Naive thymus-derived CD4-positive, alpha-beta T cell (primary cell): ENCODE data around the gene SCN1B. TPM values are rescaled to one million over a fixed set of nuclear protein-coding genes. Genes with fewer than 3 reads are reported as not detected.
A peak's percentile ranks its signal among the peaks of the same experiment; 100 is the strongest.

Experiments
- ATAC-seq: fragments of 150-1000 bp; cut with Tn5 transposase; 2 replicates; pipeline ENCODE4 v1.10.0; 2021; ENCODE audit warnings: mild to moderate bottlenecking, moderate library complexity
- CTCF ChIA-PET: fragments of 350-600 bp; sonication (Branson Sonifier 250); formaldehyde crosslinking; loops from one replicate; lab custom pipeline; 2021; ENCODE audit warnings: antibody characterized with exemption; lab: Charles Lee
- POLR2A ChIA-PET: fragments of 350-600 bp; sonication (Branson Sonifier 250); formaldehyde crosslinking; loops from one replicate; lab custom pipeline; 2021; ENCODE audit warnings: antibody characterized with exemption, inconsistent platforms; lab: Charles Lee
- DNase-seq, 9 donors: peaks; one replicate each; pipeline versions ENCODE4 v3.0.0 to v3.0.0-alpha.2; 2020 to 2022; ENCODE audit warnings: mixed read lengths in 1 of 9
- H3K27ac ChIP-seq: one replicate; pipeline ENCODE4 v1.7.0; 2013; ENCODE audit warnings: mild to moderate bottlenecking, low read depth, low read length, moderate library complexity
- H3K27me3 ChIP-seq, 2 donors: one replicate each; pipeline ENCODE4 v1.7.0; 2013; ENCODE audit warnings: low read length in 2 of 2, mild to moderate bottlenecking in 2 of 2, moderate library complexity in 2 of 2; ENCODE audit not compliant: control insufficient read depth in 2 of 2, insufficient read depth in 2 of 2
- H3K36me3 ChIP-seq, 3 experiments: 1 replicate in 2 of 3; 2 replicates in 1 of 3; pipeline ENCODE4 v1.7.0; 2013; ENCODE audit warnings: low read length in 3 of 3, mild to moderate bottlenecking in 3 of 3, moderate library complexity in 1 of 3; ENCODE audit not compliant: insufficient read depth in 3 of 3, control insufficient read depth in 2 of 3
- H3K4me1 ChIP-seq, 2 donors: one replicate each; pipeline ENCODE4 v1.7.0; 2013; ENCODE audit warnings: low read length in 2 of 2, mild to moderate bottlenecking in 2 of 2, moderate library complexity in 1 of 2; ENCODE audit not compliant: control insufficient read depth in 2 of 2, insufficient read depth in 2 of 2
- H3K4me3 ChIP-seq: 2 replicates; pipeline ENCODE4 v1.7.0; 2013; ENCODE audit warnings: mild to moderate bottlenecking, low read length
- H3K9me3 ChIP-seq, 3 experiments: 1 replicate in 2 of 3; 2 replicates in 1 of 3; pipeline ENCODE4 v1.7.0; 2013; ENCODE audit warnings: low read length in 3 of 3; ENCODE audit not compliant: control insufficient read depth in 2 of 3
- H3K27ac Mint-ChIP-seq, 9 donors: one replicate each; pipeline ENCODE4 v1.8.0; 2020 to 2022; ENCODE audit warnings: mixed read lengths in 9 of 9, mild to moderate bottlenecking in 8 of 9, moderate library complexity in 5 of 9, inconsistent platforms in 2 of 9
- H3K27me3 Mint-ChIP-seq, 5 donors: one replicate each; pipeline ENCODE4 v1.8.0; 2021 to 2022; ENCODE audit warnings: mixed read lengths in 5 of 5, mild to moderate bottlenecking in 1 of 5
- H3K36me3 Mint-ChIP-seq, 5 donors: one replicate each; pipeline ENCODE4 v1.8.0; 2020 to 2022; ENCODE audit warnings: mixed read lengths in 5 of 5, mild to moderate bottlenecking in 3 of 5, inconsistent platforms in 1 of 5
- H3K4me1 Mint-ChIP-seq, 7 donors: one replicate each; pipeline ENCODE4 v1.8.0; 2020 to 2022; ENCODE audit warnings: mixed read lengths in 7 of 7, mild to moderate bottlenecking in 3 of 7, inconsistent platforms in 1 of 7
- H3K4me3 Mint-ChIP-seq, 10 donors: one replicate each; pipeline ENCODE4 v1.8.0; 2020 to 2022; ENCODE audit warnings: mild to moderate bottlenecking in 10 of 10, mixed read lengths in 10 of 10, moderate library complexity in 6 of 10, inconsistent platforms in 2 of 10
- H3K9me3 Mint-ChIP-seq, 11 donors: one replicate each; pipeline ENCODE4 v1.8.0; 2020 to 2022; ENCODE audit warnings: mixed read lengths in 11 of 11, mild to moderate bottlenecking in 4 of 11, inconsistent platforms in 1 of 11, moderate library complexity in 1 of 11
- intact Hi-C, 2 donors: fragments of 100-400 bp; cut with micrococcal nuclease; formaldehyde crosslinking; loops; one replicate each; pipeline ENCODE4 v1.15.1; 2023
- polyA plus RNA-seq, 2 donors: library from polyadenylated mRNA; unstranded; fragments of 300-500 nt; fragmentation: Illumina TruSeq; gene quantifications; one replicate each; pipeline ENCODE4 v1.2.3, GENCODE V29; 2021
- total RNA-seq, 6 experiments: library from RNA in 5 of 6; stranded (reverse) in 5 of 6; gene quantifications; 1 replicate in 5 of 6; 2 replicates in 1 of 6; pipeline ENCODE4 v1.2.3 and lab custom pipeline; 2021 to 2026

SCN1B gene
- total and polyA plus RNA-seq, 7 experiments from 2014 or later: 0.23 to 1.9 (median 1.6) TPM; not detected in 1

- intact Hi-C loops: loop anchor here (2.0 to 10.0 kb wide), 3 partner anchors 21 to 429 kb away; partner anchors contain the start of genes KRTDAP (in 1 of the 2) and USF2 (in 1 of the 2)
- DNase-seq (no peak), ATAC-seq (no peak)
- peaks cover 0 to 4% (median 0%) of the 10 kb centered on the region in 5 donors for H3K36me3 Mint-ChIP-seq
- ChIA-PET POLR2A (interaction anchor here (2.0 kb wide), 1 partner anchor 76 kb away, joined by 8 read pairs; no protein-coding TSS in a partner anchor), CTCF (interaction anchor here (0.9 to 2.2 kb wide), 9 partner anchors 11 to 146 kb away, joined by 3 to 12 read pairs (median 4); no protein-coding TSS in a partner anchor)
- Histone ChIP-seq H3K27me3 (no peaks in the 10 kb centered on the region), H3K27ac (no peak overlapping the region), H3K4me1 (no peaks in the 10 kb centered on the region), H3K36me3 (no peaks in the 10 kb centered on the region), H3K9me3 (no peaks in the 10 kb centered on the region), H3K4me3 (no peak overlapping the region)
- no peaks in the 10 kb centered on the region for H3K27me3 Mint-ChIP-seq
- H3K4me1 Mint-ChIP-seq: peaks cover 0 to 13% (median 7%) of the 10 kb centered on the region in 7 donors
- H3K4me3 Mint-ChIP-seq: no peak overlapping the region
- H3K9me3 Mint-ChIP-seq: peaks cover 0 to 6% (median 3%) of the 10 kb centered on the region in 11 donors
- no peak overlapping the region for H3K27ac Mint-ChIP-seq
Observed at GRCh38 chr19:35066121-35066520, 35.9 kb downstream of the SCN1B start.

DNA sequence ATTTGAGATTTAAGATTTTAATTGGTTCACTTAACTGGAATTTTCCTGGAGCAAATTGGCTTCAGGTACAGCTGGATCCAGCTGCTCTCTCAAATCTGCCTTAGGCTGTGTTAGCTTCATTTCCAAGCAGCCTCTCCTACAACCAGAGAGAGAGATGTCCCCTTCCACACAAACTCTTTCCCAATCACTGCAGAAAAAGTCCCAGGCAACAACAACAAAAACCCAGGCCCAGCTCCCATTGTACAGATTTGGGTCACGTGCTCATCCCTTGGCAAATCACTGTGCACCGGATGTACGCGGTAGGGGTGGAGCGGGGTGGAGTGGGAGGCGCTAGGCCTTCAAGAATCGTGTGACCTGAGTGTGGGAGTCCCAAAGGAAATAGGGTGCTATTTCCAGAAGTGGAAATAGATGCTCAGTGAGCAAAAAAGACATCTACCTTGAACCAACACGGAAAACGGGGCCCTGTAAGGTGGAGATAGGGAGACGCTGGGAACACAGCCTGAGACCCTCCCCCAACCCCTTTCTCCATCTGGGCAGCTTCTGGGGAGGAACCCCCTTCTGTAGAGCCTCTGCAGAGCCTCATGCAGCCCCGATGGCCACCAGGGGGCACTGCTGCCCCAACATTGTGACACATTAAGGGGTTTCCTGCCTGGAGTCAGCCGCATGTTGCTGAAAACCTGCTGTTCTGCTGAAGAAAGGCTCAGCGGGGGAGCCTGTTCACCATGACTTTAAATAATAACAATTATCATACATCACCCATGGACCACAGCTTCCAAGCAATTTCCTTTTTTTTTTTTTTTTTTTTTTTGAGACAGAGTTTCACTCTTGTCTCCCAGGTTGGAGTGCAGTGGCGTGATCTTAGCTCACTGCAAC is 36.7 kb downstream of the SCN1B start:
- no peak overlapping the region for H3K27ac ChIP-seq
- H3K9me3 ChIP-seq: no peaks in the 10 kb centered on the region
- H3K36me3 ChIP-seq: no peaks in the 10 kb centered on the region
- H3K4me3 ChIP-seq: no peak overlapping the region
- ChIA-PET POLR2A (interaction anchor here (0.6 to 2.0 kb wide), 3 partner anchors 38 to 1148 kb away, joined by 3 to 8 read pairs (median 5); no protein-coding TSS in a partner anchor), CTCF (interaction anchor here (0.9 to 2.2 kb wide), 11 partner anchors 12 to 150 kb away, joined by 3 to 12 read pairs (median 4); no protein-coding TSS in a partner anchor)
- no peaks in the 10 kb centered on the region for H3K27me3 Mint-ChIP-seq
- H3K36me3 Mint-ChIP-seq: peaks cover 0 to 4% (median 0%) of the 10 kb centered on the region in 5 donors
- intact Hi-C loops: loop anchor here (1.0 to 10.0 kb wide), 10 partner anchors 22 to 428 kb away; partner anchors contain the start of genes LGI4 (in 2 of the 2), KRTDAP (in 1 of the 2) and USF2 (in 1 of the 2)
- peaks cover 0 to 6% (median 3%) of the 10 kb centered on the region in 11 donors for H3K9me3 Mint-ChIP-seq
- ATAC-seq: peak; percentile 95
- H3K4me3 Mint-ChIP-seq: peak overlapping the region in 2 of 10 donors; percentile 3 to 24
- H3K27ac Mint-ChIP-seq: peak overlapping the region in 6 of 9 donors; percentile 8 to 80 (median 49)
- no peaks in the 10 kb centered on the region for H3K4me1 ChIP-seq
- peaks cover 0 to 13% (median 7%) of the 10 kb centered on the region in 7 donors for H3K4me1 Mint-ChIP-seq
- DNase-seq: peak; percentile 74 to 91 (median 87)
- no peaks in the 10 kb centered on the region for H3K27me3 ChIP-seq

GRCh38 chr19:35068941-35069634 is 38.8 kb downstream of the SCN1B start:
- Mint-ChIP-seq H3K4me3 (no peak overlapping the region), H3K27ac (no peak overlapping the region), H3K9me3 (peaks cover 0 to 6% (median 3%) of the 10 kb centered on the region in 11 donors), H3K27me3 (no peaks in the 10 kb centered on the region), H3K4me1 (peaks cover 0 to 10% (median 7%) of the 10 kb centered on the region in 7 donors), H3K36me3 (peaks cover 0 to 4% (median 0%) of the 10 kb centered on the region in 5 donors)
- ChIA-PET CTCF (interaction anchor here (0.8 to 1.6 kb wide), 4 partner anchors 18 to 72 kb away, joined by 3 to 6 read pairs (median 4); no protein-coding TSS in a partner anchor), POLR2A (no interaction called here)
- intact Hi-C loops: loop anchor here in 1 of 2 donors (10.0 kb wide), 1 partner anchor 426 kb away; the partner anchor contains the start of gene KRTDAP
- H3K9me3 ChIP-seq: no peaks in the 10 kb centered on the region
- H3K4me1 ChIP-seq: no peaks in the 10 kb centered on the region
- no peak overlapping the region for H3K27ac ChIP-seq
- ATAC-seq: no peak
- H3K27me3 ChIP-seq: no peaks in the 10 kb centered on the region
- H3K36me3 ChIP-seq: no peaks in the 10 kb centered on the region
- H3K4me3 ChIP-seq: no peak overlapping the region
- no peak for DNase-seq

DNA sequence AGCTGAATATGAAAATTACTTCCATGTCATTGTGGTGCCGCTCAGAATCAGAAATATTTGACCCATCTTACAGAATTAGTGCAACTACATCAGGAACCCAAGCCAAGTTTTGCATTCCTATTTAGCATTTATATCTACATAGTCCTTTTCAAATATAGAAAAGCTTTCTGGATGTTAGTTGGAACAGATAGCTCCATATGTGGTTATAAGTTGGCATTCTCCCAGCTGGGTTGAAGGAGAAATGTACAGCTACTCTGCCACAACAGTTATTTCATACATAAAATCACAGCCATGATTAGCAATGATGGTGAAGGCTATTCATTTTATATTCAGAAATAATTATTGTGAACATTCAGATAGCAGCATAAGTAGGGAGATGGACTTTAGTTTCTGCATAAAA is 39.4 kb downstream of the SCN1B start:
- H3K27ac ChIP-seq: no peak overlapping the region
- H3K4me3 ChIP-seq: no peak overlapping the region
- ATAC-seq: no peak
- Mint-ChIP-seq H3K27me3 (no peaks in the 10 kb centered on the region), H3K36me3 (peaks cover 0 to 4% (median 0%) of the 10 kb centered on the region in 5 donors), H3K9me3 (peaks cover 0 to 6% (median 3%) of the 10 kb centered on the region in 11 donors), H3K4me3 (no peak overlapping the region), H3K4me1 (peaks cover 0 to 9% (median 7%) of the 10 kb centered on the region in 7 donors), H3K27ac (peak overlapping the region in 1 of 9 donors; percentile 45)
- no peaks in the 10 kb centered on the region for H3K9me3 ChIP-seq
- POLR2A ChIA-PET: no interaction called here
- CTCF ChIA-PET: interaction anchor here (0.5 to 1.6 kb wide), 5 partner anchors 17 to 288 kb away, joined by 3 to 6 read pairs (median 4); no protein-coding TSS in a partner anchor
- intact Hi-C loops: loop anchor here in 1 of 2 donors (10.0 kb wide), 1 partner anchor 425 kb away; the partner anchor contains the start of gene KRTDAP
- no peaks in the 10 kb centered on the region for H3K27me3 ChIP-seq
- H3K36me3 ChIP-seq: no peaks in the 10 kb centered on the region
- DNase-seq: no peak
- H3K4me1 ChIP-seq: no peaks in the 10 kb centered on the region

- peaks cover 0 to 9% (median 7%) of the 10 kb centered on the region in 7 donors for H3K4me1 Mint-ChIP-seq
Observed at GRCh38 chr19:35070471-35070870, 40.2 kb downstream of the SCN1B start.

DNA sequence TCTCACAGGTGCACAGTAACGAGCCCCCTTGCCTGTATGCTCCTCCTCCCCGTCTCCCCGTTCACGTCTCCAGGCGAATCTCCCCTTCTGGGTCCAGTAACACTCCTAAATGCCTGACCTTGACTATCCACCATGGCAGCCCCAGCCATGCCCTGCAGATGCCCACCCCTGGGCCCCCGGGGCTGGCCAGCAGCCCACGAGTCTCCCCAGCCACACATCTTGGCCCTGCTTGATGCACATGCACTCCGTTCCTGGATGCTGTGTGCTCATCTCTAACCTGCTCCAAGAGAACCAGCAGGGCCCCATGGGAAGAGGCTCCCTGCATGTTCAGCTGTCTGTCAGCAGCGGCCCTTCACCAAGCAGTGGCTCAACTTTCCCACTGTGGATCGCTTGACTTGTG is 43.2 kb downstream of the SCN1B start:
- no peaks in the 10 kb centered on the region for H3K27me3 ChIP-seq
- H3K4me1 Mint-ChIP-seq: peaks cover 0 to 3% (median 0%) of the 10 kb centered on the region in 7 donors
- intact Hi-C loops: no loop called here
- CTCF ChIA-PET: no interaction called here
- POLR2A ChIA-PET: no interaction called here
- no peaks in the 10 kb centered on the region for H3K36me3 ChIP-seq
- no peak overlapping the region for H3K4me3 ChIP-seq
- no peak overlapping the region for H3K4me3 Mint-ChIP-seq
- no peaks in the 10 kb centered on the region for H3K4me1 ChIP-seq
- no peak for DNase-seq
- no peaks in the 10 kb centered on the region for H3K27me3 Mint-ChIP-seq
- no peak overlapping the region for H3K27ac Mint-ChIP-seq
- ATAC-seq: no peak
- H3K27ac ChIP-seq: no peak overlapping the region
- peaks cover 0 to 5% (median 3%) of the 10 kb centered on the region in 11 donors for H3K9me3 Mint-ChIP-seq
- H3K36me3 Mint-ChIP-seq: peaks cover 0 to 4% (median 0%) of the 10 kb centered on the region in 5 donors
- no peaks in the 10 kb centered on the region for H3K9me3 ChIP-seq

More at GRCh38 chr19:35070471-35070870, 40.2 kb downstream of the SCN1B start:
- Histone ChIP-seq H3K27me3 (no peaks in the 10 kb centered on the region), H3K27ac (no peak overlapping the region), H3K9me3 (no peaks in the 10 kb centered on the region), H3K36me3 (no peaks in the 10 kb centered on the region), H3K4me3 (no peak overlapping the region), H3K4me1 (no peaks in the 10 kb centered on the region)
- POLR2A ChIA-PET: no interaction called here
- no peak for DNase-seq
- intact Hi-C loops: no loop called here
- no peak for ATAC-seq
- H3K27me3 Mint-ChIP-seq: no peaks in the 10 kb centered on the region
- CTCF ChIA-PET: interaction anchor here (1.4 to 1.6 kb wide), 2 partner anchors 16 to 21 kb away, joined by 4 to 6 read pairs; no protein-coding TSS in a partner anchor
- H3K27ac Mint-ChIP-seq: no peak overlapping the region
- H3K4me3 Mint-ChIP-seq: no peak overlapping the region
- peaks cover 0 to 6% (median 3%) of the 10 kb centered on the region in 11 donors for H3K9me3 Mint-ChIP-seq
- H3K36me3 Mint-ChIP-seq: peaks cover 0 to 4% (median 0%) of the 10 kb centered on the region in 5 donors
